ENCODE data around the gene HLCS.
"Not testable (repeated sequence)": the region's sequence is repeated elsewhere in the genome, so short reads cannot be mapped to it uniquely, and the experiment has no call there.

HLCS gene

DNA sequence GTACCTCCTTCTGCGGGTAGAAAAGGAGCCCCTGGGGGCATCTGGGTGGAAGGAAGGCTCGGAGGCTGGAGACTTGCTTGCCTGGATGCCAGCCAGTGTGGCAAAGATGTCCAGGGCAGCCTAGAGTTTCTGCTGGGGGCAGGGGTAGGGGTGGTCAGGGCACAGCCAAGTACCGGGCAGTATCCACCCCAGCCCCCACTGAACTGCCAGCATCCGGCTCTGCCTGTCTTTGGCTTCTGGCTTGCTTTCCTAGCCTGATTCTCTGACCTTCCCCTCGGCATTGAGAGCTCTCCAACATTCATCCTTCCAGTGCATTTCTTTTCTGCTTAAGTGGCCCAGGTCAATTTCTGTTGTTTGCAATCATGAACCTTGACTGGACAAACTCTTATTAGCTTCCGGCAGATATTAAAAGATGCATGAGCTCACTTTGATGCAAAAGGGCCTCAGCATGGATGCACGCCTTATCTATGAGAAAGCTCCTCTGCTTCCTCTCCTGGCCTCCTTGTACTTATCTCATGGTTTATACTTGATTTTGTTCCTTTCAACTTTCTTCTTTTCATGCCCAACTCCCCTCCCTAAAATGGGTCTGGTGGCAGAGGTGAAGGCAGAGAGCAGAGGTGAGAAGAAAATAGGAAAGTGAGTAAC lies 116.9 kb downstream of the HLCS start:
- DNase-seq (ENCODE audit: low read depth in 2 of 2) = no peak

DNA sequence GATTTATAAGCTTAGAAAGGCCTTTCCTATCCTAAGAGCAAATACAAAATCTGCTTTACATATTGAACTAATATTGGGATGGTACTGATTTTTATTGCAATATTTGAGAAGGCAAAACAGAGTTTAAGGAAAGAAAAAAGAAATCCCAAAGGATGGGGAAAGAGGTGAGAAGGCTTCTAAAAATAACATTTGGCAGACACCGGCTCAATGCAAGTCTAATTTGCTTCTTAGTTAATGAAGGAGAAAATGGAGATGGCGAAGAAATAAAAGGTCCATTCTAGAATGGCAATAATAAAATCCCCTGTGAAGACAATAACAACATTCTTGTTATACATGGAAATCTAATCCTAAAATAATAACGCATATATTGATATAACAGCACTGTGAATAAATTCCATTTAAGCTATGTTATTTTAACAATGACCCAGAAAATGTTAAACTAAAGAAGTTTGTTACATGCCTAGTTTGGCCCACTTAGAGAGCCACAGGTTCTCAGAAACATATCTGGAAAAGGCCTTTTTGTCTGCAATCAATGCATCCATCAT lies 117.7 kb downstream of the HLCS start:
- DNase-seq (ENCODE audit: low read depth in 2 of 2) = no peak

DNA sequence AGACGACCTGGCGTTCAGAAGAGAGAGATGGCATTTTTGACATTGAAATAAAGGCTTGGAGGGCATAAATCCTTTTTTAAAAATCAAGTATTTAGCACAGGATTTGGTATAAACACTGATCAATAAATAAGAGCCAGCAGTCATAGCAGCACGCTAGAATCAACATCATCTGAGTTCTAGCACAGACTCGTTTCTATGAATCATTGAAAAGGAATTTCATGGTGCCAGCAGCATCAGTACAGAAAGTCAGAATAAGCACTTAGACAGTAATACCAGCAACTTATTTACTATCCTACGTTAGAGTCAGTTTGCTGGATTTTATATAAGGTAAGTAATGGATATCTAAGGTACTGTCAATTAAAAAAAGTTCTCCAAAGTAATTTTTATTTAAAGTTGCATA lies 119.3 kb downstream of the HLCS start:
- DNase-seq (ENCODE audit: low read depth in 2 of 2) = no peak

DNA sequence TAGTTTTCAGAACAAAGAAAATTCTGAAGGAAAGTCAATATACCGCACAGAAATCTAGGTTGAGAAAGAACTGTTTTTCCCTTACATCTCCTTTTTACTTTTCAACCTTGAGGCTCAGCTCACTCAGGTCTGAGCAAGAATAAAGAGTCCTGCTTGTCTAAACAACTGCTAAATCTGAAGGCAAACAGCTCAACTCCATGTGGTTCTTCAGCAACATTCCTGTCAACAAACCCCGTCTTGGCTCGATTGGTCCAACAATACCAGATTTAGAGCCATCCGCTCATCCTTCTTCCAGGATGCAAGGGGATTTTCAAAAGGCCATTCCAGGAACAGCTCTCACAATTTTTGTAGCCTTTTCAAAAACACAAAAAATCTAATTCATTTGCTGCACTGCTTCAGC lies 119.8 kb downstream of the HLCS start:
- no peak for DNase-seq (ENCODE audit: low read depth in 2 of 2)

DNA sequence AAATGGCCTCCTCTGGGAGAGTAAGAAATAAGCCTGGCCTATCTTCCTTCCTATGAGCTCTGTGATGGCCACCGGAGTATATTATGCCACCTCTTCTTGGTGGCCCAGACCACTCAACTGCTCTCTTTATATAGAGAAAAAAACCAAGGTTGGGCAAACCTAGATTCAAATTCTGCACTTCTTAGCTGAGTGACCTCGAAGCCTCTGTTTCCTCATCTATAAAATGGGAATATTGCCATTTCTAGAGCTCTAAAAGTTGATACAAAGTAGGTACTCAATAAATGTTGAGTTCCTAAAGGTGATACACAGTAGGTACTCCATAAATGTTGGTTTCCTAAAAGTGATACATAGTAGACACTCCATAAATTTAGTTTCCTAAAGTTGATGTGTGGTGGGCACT lies 120.7 kb downstream of the HLCS start:
- no peak for DNase-seq (ENCODE audit: low read depth in 2 of 2)

DNA sequence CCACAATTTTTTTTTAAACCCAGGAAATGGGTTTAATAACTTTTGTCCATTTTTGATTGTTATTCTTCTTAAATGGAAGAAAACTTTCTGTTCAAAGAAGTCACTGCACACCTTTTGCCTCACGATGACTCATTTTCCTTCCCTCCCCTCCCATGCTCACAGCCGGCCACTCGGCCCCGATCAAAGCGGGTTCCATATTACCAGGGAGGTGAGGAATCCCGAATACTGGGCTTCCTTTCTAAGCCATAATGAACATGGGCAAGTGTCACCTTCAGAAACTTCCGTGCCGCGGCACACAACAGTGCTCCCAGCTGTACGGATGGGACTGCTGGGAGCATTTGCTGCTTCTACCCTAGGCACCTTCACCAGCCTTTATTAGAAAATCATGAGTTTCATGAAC lies 121.4 kb downstream of the HLCS start:
- no peak for DNase-seq (ENCODE audit: low read depth in 2 of 2)

DNA sequence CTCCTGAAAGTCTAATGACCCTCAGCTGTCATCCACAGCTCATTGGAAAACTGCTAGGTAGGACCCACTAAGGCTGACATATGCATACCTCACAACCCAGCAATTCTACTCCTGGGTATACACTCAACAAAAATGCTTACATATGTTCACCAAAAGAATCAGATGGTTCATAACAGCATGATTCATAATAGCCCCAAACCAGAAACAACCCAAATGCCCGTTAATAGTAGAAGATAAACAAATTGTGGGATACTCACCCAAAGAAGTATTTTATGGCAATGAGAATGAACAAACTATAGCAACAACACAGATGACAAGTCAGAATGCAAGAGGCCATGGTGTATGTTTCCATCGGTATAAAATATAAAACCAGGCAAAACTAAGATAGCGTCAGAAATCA lies 124.6 kb downstream of the HLCS start:
- no peak for DNase-seq (ENCODE audit: low read depth in 2 of 2)

DNA sequence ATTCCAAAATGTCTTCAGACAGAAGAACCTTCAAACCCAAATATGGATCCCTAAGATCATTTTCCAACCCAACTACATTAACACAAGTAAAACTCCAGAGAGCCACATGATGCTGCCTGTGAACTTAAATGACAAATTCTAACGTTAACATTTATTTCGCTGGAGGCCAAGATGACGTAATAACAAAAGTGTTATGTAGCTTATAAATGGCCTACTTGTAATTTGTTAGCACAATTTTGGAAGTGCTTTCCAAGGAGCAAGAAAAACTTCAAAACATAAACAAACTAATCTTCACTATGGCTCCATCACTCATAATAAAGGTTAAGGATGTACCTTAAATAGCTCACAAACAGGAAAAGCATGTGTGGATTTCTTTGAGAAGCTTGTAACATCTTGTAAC lies 126.7 kb downstream of the HLCS start:
- DNase-seq (ENCODE audit: low read depth in 2 of 2) = no peak

DNA sequence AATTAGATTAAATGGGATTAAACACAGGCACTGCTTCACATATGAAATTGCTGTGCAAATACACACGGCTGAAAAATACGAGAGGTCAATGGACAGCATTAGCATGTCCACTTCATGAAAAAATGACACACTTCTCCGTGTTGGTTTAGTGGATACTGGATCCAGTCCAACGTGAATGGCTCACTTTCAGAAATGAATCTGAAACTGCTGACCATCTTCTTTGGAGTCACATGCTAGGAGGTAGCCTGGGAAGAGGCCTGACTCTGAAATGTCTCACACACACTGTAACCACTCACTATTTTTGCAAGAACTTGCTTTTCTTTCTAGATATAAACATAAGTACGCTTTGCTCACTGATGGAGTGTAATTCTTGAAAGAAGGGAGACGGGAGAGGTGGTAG lies 127.3 kb downstream of the HLCS start:
- no peak for DNase-seq (ENCODE audit: low read depth in 2 of 2)

DNA sequence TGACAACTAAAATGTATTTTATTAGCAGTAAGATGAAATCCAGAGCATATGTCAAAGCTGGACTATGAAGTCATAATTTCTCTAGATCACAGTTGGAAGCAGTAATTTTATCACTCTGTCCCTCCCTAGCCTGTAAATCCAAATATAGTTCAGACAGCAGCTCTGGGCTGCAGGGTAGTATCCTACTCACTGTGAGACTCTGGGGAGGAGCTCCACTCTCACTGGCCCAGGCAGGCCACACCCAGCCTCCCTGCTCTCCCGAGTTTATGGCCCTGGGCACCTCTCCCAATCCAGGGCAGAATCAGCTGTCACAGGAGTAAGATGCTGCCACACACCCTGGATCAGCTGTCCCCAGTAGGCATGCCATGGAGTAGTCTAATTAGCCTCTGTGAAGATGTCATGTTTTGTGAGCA lies 131.1 kb downstream of the HLCS start:
- no peak for DNase-seq (ENCODE audit: low read depth in 2 of 2)

DNA sequence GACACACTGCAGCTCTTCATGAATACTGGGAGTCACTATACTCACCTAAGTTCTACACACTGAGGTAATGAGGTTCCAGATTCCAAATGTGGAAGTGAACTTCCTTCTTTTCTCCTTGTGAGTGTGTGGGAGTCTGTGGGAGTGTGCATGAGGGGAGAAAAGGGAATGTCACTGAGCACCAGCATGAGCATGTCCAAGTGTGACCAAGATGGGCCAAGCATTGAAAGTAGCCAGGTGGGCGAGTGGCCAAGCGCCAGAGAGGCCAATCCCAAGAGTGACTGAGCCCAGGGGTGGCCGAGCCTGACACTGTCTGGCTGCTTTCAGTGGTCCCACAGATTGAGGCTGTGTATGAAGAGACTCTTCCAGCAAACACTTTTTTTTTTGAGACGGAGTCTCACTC lies 132.3 kb downstream of the HLCS start:
- DNase-seq (ENCODE audit: low read depth in 2 of 2) = no peak

DNA sequence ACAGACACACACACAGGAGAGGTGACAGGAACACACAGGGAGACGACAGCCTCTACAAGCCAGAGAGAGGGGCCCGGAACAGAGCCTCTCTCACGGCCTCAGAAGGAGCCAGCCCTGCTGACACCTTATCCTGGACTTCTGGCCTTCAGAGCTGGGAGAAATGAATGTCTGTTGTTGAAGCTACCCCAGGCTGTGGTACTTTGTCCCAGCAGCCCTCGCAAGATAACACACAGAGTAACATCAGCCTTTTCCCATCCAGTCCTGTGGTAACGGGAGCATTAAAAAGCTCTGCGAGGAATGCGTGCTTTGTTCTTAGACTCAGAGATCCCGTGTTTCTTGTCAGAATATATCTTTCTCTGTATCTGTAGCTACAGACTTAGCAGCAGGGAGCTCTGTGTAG lies 136.4 kb downstream of the HLCS start:
- no peak for DNase-seq (ENCODE audit: low read depth in 2 of 2)

DNA sequence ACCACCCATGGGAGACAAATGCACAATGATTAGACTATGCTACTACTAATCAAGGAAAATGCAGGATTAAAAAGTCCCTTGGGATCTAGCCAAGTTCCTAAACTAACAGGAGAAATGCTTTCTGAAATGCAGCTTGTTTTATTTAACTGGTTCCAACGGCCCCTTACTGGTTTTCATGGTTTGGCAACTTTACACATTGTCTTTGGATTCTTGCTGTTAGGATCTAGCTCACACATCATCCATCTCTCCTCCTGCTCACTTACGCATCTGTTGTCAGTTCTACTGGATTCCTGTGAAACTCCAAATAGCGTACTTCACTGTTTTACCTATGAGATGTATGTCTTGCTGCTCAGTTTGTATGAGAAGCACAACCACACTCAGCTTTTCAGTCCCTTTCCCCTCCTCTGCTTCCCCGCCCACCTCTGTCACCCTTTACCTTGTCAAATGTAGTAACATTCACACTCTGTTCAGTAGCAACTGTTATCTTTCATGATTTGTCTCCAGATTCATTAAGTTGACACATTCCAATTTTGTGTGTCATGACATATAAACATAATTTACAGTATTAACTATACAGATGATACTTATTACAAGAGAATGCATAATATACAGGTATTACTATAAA lies 137.5 kb downstream of the HLCS start:
- DNase-seq (ENCODE audit: low read depth in 2 of 2) = no peak

DNA sequence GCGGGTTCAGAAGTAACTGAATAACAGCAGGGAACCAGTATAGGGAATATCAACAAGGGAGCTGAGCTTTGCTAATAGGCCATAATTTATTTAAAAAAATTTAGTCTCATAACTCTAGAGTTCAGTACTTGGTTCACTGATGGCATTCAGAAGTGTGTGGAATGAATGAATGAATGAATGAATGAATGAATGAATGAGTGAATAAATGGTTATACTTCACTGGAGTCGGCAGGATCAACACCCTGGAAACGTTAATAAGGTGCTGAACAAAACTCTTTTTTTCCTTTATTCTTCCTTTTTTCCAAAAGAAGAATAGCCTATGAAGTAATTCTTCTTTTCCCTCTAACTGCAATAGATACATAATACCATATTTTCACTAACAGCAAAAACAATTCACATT lies 138.3 kb downstream of the HLCS start:
- DNase-seq (ENCODE audit: low read depth in 2 of 2) = no peak

DNA sequence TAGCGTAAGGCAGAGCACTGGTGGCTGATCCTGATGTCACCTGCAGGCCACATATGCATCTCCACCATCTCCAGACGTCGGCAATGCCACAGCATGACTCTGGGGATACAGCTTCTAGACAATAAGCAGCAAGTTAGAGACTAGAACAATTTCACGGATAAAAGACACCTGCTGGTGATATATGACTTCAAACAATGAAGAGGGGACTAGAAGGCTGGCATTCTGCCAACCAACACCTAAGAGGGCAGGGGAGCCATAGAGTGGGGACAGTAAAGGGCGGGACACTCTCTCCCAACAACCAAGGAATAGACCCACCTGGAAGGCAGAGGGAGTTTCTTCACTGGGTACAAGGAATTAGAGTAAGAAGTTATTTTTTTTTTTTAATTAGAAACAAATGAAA lies 140.8 kb downstream of the HLCS start:
- DNase-seq (ENCODE audit: low read depth in 2 of 2) = no peak

DNA sequence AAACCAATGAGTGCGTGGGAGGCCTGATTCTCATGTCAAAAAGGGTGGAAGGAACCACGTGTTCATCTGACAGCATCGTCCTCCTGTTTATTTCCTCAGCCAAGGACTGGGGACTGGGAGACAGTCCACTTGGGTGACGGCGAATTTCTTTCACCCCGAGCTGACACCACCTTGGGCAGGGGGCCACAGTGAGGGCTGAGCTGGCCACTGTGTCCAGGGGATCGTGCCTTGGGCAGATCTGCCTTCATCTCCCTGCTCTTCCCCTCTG lies 145.5 kb downstream of the HLCS start:
- DNase-seq (ENCODE audit: low read depth in 2 of 2) = no peak

DNA sequence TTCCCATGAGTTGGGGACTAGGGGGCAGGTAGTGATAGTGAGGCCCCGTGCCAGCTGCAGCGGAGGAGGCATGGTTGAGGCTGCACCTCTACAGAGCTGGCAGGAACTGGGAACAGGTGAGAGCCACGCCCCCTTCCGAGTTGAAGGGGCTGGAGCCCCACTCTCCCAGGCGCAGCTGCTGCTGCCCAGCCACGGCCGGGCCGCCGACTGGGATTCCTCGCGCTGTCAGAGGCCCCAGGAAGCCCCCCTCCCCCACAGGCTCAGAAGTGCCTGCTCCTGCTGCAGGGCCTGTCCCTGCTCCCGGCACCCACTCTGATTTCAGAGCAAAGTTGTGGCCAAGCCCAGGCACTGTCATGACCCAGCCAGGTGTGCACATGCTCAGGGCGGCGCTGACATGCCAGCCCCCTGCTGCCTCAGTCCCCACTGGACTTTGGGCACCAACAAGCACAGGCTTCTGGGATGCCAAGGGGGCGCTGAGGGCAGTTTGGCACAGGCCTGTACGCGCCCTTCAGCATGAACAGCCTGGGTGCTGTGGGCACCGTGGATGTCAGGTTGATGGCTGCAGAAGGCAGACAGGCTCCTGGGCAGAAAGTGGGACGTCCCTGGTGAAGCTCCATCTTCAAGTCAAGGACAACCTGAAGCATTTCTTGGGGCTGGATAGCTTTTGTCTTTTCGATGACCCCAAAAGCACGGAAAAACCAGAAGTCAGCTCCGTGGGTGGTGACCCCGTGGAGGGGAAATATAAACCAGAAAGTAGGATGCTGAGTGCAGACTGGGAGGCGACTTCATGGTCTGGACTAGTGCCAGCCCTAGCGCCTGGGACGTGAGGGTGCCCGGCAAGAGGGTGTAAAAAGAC lies 146.1 kb downstream of the HLCS start:
- DNase-seq (ENCODE audit: low read depth in 2 of 2) = no peak

DNA sequence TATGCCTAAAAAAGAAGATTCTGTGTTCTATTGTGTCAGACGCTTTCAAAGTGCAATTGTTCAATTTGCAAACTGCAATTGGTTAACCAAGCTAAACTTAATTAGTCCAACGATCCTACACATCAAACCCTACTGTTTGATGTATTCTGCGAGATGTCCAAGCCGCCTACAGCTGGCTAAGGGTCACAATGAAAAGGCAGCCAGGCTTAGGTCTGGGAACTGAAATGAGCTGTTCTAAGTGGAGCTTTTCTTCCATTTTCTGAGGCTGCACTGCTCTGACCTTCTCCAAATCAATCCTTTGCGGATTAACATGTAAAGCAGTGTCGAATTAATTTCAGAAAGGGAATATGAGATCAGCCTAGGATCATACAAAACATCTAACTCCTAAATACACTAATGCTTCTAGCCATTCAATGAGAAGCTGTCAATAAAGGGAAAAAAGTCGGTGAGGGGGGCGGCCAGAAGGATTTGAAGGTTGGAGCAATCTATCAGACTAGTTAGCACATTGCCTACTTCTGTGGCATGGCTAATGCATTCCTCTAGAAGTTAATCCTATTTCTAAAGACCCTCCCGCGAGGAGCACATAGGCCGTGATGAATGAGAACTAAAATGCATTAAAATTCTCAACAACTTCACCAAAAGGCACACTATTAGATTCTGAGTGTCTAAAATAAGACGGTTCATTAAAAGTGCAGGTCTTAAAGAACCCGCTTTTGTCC lies 148.6 kb downstream of the HLCS start:
- DNase-seq (ENCODE audit: low read depth in 2 of 2) = no peak

DNA sequence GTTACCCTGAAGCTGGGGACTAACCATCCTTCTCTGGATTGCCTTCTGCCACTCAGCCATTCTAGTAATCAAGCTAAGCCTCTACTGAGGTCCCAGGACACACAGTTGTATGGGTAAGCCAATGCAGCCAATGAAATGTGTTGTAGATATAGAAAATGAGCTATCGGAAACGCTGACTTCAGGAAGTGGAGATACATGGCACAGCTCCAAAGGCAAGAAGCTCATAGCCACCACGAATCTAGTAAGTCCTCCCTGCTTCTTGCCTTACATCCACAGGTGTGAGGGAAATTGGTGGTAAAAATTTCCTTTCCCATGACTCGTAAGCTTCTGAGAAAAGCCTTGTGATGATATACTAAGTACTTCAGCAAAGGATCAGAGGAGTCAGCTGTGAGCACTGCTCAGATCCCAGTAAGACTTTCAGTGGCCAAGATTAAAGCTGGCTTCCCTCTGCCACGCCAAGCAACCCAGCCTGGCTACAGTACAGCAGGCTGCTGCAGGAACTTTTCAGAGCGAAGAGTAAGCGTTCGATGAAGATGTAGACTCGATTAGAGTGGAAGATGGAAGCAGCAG lies 149.8 kb downstream of the HLCS start:
- DNase-seq (ENCODE audit: low read depth in 2 of 2) = no peak

DNA sequence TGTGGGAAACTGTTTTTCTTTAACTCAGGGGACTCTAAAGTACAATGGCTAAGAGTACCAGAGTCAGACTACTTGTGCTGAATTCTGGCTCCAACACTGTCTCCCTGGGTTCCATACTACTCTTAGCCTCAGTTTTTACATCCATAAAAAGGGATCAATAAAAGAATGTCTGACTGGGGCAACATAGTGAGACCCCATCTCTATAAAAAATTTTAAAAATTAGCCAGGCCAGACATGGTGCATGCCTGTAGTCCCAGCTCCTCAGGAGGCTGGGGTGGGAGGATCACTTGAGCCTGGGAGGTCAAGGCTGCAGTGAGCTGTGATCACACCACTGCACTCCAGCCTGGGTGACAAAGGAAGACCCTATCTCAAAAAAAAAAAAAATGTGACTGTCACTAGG lies 150.4 kb downstream of the HLCS start:
- not testable (repeated sequence) for DNase-seq (ENCODE audit: low read depth in 2 of 2)

DNA sequence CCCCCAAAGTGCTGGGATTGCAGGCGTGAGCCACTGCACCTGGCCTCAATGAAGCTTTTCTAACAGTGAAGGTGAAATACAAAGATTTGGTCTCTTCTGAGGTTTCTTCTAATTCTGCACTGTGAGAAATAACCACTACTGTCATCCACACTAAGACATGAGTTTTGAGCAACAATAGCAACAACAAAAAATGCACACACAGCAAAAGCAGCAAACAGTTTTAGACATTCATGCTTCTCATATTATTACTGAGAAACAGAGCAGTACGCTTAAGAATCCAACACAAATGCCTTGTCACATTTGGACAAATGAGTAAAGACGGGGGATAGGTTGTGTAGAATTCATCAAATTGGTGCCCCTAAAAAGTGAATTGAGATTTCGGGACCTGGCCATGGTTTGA lies 151.2 kb downstream of the HLCS start:
- DNase-seq (ENCODE audit: low read depth in 2 of 2) = no peak

DNA sequence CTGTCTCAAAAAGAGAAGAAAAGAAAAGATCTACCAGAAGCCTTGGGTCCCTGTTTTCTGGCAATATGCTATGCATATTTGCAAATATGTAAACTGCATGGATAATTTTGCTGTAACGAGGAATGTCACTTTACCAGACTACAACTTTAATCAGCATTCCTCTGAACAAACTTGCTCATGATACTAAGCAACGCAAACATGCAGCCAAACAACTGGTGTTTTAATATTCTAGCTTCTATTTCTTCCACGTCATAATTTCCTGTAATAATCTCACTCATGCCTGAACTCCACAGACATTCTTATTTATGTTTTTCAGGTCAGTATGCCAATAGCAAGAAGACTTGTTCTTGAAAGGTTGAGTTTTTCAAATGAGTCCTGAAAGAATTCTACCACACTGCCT lies 153.4 kb downstream of the HLCS start:
- no peak for DNase-seq (ENCODE audit: low read depth in 2 of 2)

All from stimulated activated CD8-positive, alpha-beta memory T cell treated with anti-CD3 and anti-CD28 coated beads, Interleukin-15, amount 100 ng/mL, for 48 hours (primary cell).